CD4-positive, alpha-beta T cell treated with Interleukin-1 beta for 1 hour (primary cell): ENCODE results near the gene FER1L5.

Source experiments
- DNase-seq, 2 donors: peaks; one replicate each; pipeline ENCODE4 v3.0.0-alpha.2; 2020 to 2022

Gene FER1L5

DNA sequence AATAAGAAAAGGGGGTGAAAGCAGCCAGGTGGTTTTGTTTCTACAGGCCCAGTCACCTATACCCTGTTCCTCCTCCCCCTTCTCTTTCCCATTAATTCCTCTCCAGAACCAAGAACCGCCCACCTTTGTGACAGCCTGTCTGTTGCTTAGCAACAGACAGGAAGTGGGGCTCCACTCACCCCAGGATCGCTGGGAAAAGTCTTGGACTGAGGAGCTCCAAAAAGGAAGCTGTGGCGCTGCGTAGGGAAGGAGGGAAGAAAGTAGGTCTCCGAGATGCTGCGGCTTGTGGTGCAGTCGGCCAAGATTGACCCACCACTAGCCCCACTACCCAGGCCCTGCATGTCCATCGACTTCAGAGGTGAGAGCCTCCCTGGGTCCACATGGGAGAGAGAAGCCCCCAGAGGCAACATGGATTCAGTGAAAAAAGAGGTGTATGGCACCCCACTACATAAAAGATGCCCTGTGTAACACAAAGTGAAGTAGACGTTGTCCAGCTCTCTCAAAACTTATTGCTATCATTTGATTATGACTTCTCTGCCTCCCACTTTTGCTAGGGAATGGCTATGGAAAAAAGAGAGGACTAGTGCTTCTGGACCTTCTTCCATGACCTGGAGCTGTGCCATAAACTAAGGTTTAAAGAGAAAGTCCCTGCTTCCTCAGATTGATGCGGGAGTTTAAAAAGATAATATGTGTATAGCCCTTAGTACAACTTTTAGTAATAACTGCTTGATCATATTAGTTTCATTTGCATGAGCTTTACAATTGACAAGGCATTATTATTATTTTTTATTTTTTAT lies at the start of gene FER1L5:
Gene FER1L5, plus strand, starts transcription at position 201 of the 797 bp plus-strand sequence. Its CDS starts 73 bp downstream, at position 274.
- DNase-seq, result no peak

DNA sequence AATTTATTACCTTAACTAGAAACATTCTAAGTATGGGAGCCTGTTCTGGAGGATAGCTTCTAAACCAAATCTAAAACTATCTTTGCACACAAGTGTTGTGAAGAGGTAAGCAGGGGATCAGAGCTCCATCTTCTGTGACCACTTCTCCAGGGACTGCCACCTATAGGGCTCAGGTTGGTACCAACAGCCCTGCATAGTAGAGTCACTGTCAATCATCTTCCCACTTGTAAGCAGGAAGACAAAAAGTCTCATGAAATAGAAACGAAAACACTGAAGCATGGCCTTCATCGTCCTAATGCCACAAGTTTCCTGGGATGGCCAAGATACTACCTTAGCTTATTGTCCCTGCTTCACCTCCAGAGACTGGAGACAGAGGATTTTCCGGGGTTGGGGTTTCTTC lies 48.3 kb upstream of the FER1L5 start:
- DNase-seq, result peak in 1 of 2 donors; percentile 33

GRCh38 chr2:96594691-96595152 lies 47.8 kb upstream of the FER1L5 start:
- DNase-seq, result no peak

DNA sequence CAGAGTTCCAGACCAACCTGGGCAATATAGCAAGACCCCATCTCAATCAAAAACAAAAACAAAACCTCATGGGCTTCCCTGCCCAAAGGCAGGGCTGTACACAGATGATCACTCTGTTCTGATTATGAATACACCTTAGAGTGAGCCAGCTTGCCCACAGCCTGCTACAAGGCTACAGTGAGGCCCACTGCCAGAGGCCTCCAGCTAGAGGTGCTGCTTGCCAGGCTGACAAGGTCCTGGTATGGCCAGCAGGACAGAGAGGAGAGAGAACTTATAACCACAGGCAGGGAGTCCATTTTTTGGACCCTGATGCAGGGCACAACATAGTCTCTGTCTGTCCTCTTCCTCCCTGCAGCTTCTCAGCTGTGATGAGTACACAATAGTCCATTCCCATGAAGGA lies 46.0 kb upstream of the FER1L5 start:
- DNase-seq, result no peak

DNA sequence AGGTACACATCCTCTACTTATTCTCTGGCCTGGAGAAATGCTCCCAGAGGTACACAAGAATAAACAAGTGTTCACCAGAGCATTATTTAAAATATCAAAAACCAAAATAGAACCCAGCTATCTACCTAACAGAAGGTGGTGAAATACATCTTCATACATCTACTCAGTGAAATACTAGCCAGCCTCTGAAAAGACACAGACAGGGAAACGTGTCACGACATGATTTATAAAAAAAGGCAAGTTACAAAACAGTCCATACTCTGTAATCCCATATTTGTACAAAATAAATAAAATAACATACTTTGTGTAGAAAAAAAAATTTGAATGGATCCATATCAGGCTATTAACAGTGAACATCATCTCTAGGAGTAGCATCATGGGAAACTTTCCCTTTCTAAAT lies 42.6 kb upstream of the FER1L5 start:
- no peak for DNase-seq

GRCh38 chr2:96601382-96602292 lies 40.9 kb upstream of the FER1L5 start:
- DNase-seq, result no peak

GRCh38 chr2:96602330-96602823 lies 40.2 kb upstream of the FER1L5 start:
- DNase-seq, result no peak

GRCh38 chr2:96604104-96604503 lies 38.5 kb upstream of the FER1L5 start:
- DNase-seq, result no peak

- no peak for DNase-seq
Measured at GRCh38 chr2:96608469-96609455, 33.8 kb upstream of the FER1L5 start.

- DNase-seq, result no peak
Measured at GRCh38 chr2:96616128-96616527, 26.4 kb upstream of the FER1L5 start.

DNA sequence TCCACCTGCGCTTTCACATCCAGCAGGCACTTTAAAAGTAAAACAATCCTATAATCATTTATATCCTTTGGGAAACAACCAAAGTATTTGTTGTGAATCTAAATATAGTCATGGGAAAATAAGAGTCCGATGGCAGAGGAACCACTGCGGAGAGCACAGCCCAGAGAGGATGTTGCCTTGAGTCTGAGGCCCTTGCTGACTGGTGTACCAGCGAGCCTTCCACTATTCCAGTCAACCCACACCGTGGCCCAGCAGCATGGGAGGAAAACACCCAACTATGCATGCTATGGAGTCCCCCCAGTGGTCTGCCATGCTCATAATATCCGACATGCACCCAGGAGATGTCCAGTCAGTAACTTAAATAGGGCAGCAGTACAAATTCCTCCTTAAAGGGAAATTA lies 26.0 kb upstream of the FER1L5 start:
- no peak for DNase-seq

DNA sequence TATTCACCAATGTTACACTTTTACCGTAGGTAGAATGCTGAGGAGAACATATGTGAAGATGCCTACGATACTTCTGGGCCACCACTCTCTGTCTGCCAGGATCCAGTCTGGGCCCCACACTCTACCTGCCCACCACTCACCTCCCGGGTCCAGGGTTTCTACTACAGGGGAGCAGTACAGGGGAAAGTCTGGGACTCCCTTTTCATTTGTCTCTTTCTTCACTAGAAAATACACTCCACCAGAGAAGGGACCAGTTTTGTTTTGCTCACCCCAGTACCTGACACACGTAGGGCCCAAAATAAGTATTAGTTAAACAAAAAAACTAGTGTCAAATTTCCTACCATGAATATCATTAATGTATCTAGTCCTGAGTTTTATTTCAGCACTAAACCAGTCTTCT lies 25.6 kb upstream of the FER1L5 start:
- DNase-seq, result no peak

GRCh38 chr2:96618596-96619283 lies 23.8 kb upstream of the FER1L5 start:
- no peak for DNase-seq

DNA sequence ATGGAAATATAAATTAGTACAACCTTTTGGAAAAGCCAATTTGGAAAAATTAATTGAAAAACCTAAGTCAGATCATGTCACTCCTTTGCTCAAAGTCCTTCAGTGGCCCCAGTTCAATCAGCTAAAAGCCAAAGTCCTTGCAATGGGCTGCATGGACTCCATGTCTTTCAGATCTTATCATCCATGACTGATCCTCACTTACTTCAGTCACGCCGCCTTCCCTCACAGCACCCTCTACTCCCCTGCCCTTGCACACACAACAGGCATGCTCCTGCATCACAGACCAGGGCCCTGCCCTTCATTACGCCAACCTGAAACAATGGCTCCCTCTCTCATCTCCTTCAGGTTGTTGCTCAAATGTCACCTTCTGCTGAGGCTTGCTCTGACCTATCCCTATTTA lies 20.0 kb upstream of the FER1L5 start:
- no peak for DNase-seq

GRCh38 chr2:96623116-96623515 lies 19.4 kb upstream of the FER1L5 start:
- DNase-seq, result no peak

DNA sequence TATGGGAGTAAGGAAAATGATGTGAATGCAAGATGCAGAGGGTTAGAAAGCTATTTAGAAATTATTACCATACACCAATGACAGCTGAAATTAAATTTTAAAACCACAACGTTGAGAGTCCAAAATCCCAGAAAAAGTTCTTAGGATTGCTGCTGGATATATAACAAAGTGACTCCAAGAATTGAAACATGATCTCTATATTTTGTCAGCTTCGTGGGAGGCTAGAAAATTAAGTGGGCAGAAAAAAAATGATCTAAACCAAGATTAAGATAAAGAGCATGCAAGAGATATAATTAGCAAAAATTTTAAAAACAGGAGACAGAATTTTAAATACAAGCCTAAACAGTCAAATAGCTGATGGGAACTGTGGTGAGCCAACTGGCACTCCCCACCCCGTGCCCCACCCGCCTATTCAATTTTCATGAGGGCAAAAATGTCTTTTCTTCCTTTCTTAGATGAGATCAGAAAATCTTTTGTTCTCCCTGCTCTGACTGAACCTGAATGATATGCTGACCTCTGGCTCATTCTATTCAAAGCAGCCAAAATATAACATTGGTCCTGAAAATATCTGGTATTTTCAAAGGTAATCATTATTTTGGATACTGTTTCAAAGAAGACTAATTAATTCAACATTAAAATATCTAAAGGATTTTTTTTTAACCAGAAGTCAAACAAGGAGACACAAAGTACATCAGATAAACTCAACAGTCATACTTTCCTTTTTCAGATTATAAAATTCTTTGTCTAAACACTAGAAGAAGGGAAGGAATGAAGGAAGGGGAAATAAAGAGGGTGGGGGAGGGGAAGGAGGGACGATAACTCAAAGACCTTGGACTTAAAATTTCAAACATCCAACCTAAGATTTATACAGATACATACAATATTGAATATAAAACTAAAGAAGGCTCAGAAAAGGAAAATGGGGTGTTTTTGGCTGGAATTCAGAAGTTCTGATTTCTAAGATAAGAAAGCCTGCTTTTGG lies 16.7 kb upstream of the FER1L5 start:
- no peak for DNase-seq

- DNase-seq, result no peak
Measured at GRCh38 chr2:96626553-96626942, 16.0 kb upstream of the FER1L5 start.

GRCh38 chr2:96631804-96632435 lies 10.6 kb upstream of the FER1L5 start:
- no peak for DNase-seq

GRCh38 chr2:96633641-96634040 lies 8.9 kb upstream of the FER1L5 start:
- DNase-seq, result no peak
